PFSK-1 (cell line): ENCODE data around the gene SDS.

Experiments used
- POLR2AphosphoS5 ChIP-seq: IDR thresholded peaks from 2 replicates; pipeline ENCODE4 v1.6.1; 2012; ENCODE audit warnings: low read depth, mild to moderate bottlenecking, control low read depth, low read length, moderate library complexity
- SIN3A ChIP-seq: IDR thresholded peaks from 2 replicates; pipeline ENCODE4 v1.6.1; 2012; ENCODE audit warnings: mild to moderate bottlenecking, low read length, moderate library complexity, borderline replicate concordance; ENCODE audit not compliant: insufficient read depth
- TF ChIP-seq, protein P1 (sequence below), 2 experiments: IDR thresholded peaks; 2 replicates each; pipeline versions ENCODE4 v1.6.1 to v1.8.0; 2011 to 2012; ENCODE audit warnings: low read depth in 2 of 2, low read length in 2 of 2, control low read depth in 1 of 2, inconsistent platforms in 1 of 2, mild to moderate bottlenecking in 1 of 2, moderate library complexity in 1 of 2; ENCODE audit not compliant: insufficient read depth in 1 of 2

DNA sequence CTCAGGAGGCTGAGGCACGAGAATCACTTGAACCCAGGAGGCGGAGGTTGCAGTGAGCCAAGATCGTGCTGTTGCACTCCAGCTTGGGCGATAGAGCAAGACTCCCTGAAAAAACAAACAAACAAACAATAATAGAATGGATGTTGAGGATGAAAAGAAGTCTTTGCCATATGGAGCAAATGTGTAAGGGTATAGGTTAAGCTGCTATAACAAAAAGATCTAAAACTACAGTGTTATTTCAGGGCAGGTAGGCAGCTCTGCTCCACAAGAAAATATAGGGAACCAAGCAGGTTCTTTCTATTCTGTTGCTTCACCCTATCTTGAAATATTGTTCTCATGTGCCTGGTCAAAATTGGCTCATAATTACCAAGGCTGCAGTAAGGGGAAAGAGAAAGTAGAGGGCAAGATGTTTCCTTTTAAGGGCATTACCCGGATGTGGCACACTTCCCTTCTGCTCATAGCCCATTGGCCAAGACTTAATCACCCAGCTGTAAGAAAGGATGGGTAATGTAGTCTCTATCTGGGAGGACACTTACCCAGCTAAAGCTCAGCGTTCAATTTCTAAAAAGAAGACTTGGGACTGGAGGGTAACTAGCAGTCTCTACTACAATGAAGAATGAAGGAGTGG is 42.0 kb upstream of the SDS start:
- TF ChIP-seq, protein P1, sequence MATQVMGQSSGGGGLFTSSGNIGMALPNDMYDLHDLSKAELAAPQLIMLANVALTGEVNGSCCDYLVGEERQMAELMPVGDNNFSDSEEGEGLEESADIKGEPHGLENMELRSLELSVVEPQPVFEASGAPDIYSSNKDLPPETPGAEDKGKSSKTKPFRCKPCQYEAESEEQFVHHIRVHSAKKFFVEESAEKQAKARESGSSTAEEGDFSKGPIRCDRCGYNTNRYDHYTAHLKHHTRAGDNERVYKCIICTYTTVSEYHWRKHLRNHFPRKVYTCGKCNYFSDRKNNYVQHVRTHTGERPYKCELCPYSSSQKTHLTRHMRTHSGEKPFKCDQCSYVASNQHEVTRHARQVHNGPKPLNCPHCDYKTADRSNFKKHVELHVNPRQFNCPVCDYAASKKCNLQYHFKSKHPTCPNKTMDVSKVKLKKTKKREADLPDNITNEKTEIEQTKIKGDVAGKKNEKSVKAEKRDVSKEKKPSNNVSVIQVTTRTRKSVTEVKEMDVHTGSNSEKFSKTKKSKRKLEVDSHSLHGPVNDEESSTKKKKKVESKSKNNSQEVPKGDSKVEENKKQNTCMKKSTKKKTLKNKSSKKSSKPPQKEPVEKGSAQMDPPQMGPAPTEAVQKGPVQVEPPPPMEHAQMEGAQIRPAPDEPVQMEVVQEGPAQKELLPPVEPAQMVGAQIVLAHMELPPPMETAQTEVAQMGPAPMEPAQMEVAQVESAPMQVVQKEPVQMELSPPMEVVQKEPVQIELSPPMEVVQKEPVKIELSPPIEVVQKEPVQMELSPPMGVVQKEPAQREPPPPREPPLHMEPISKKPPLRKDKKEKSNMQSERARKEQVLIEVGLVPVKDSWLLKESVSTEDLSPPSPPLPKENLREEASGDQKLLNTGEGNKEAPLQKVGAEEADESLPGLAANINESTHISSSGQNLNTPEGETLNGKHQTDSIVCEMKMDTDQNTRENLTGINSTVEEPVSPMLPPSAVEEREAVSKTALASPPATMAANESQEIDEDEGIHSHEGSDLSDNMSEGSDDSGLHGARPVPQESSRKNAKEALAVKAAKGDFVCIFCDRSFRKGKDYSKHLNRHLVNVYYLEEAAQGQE (IDR thresholded peaks at IDR 0.05; ENCODE audit: insufficient read depth in 1 of 2, low read depth in 2 of 2, low read length in 2 of 2): no peak
- TF ChIP-seq POLR2AphosphoS5 (no peak), SIN3A (no peak)
